ENCODE measurements around the gene PPM1A.

PPM1A gene

DNA sequence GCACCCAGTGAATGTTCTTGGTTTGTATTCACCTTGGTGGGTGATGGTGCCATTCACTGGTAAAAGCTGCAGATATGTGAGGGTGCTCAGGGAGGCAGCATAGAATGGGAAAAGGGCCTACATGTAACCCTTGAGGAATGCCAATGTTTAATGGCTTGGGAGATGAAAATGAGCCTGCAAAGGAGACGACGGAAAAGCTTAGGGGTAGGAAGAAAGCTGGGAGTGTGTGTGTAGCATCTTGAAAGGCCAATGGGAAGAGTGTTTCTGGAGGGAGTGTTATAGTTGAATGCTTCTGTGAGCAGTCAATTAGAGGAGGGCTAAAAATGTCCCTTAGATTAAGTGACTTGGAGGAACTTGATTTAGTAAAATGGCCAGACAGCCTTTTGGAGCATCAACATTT lies 24.9 kb downstream of the PPM1A start:
- no peaks in the 10 kb centered on the region for H3K36me3 ChIP-seq (ENCODE audit: control insufficient read depth, insufficient read depth, low read length)
- no peak for DNase-seq (ENCODE audit: extremely low read depth, insufficient read length)
- no peaks in the 10 kb centered on the region for H3K27me3 ChIP-seq (replicated peaks; ENCODE audit: control insufficient read depth, insufficient read depth, low read length)
- H3K4me3 ChIP-seq (replicated peaks; ENCODE audit: low read depth, low read length) = no peak overlapping the region
- TF ChIP-seq, protein P1, sequence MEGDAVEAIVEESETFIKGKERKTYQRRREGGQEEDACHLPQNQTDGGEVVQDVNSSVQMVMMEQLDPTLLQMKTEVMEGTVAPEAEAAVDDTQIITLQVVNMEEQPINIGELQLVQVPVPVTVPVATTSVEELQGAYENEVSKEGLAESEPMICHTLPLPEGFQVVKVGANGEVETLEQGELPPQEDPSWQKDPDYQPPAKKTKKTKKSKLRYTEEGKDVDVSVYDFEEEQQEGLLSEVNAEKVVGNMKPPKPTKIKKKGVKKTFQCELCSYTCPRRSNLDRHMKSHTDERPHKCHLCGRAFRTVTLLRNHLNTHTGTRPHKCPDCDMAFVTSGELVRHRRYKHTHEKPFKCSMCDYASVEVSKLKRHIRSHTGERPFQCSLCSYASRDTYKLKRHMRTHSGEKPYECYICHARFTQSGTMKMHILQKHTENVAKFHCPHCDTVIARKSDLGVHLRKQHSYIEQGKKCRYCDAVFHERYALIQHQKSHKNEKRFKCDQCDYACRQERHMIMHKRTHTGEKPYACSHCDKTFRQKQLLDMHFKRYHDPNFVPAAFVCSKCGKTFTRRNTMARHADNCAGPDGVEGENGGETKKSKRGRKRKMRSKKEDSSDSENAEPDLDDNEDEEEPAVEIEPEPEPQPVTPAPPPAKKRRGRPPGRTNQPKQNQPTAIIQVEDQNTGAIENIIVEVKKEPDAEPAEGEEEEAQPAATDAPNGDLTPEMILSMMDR (IDR thresholded peaks at IDR 0.05; ENCODE audit: insufficient read depth, low read length, poor library complexity, severe bottlenecking) = no peak

DNA sequence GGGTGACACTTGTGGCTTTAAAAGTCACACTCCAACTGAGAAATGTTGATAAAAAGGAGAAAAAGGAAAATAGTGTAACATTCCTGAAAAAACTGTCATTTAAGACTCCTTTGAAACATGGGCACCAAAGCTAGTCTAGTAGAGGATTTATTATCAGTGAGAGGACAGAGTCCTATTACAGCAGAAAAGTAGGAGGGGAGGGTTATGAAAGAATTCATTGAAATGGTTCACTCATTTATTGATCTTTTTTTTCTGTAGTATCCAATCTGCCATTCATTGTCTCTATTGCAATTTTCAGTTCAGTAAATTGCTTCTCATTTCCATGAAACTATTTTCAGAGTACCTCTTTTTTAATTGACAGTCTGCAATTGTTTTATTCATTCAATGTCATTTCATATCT lies 25.4 kb downstream of the PPM1A start:
- no peak overlapping the region for H3K4me3 ChIP-seq (replicated peaks; ENCODE audit: low read depth, low read length)
- TF ChIP-seq, protein P1 (IDR thresholded peaks at IDR 0.05; ENCODE audit: insufficient read depth, low read length, poor library complexity, severe bottlenecking) = no peak
- DNase-seq (ENCODE audit: extremely low read depth, insufficient read length) = no peak
- H3K27me3 ChIP-seq (replicated peaks; ENCODE audit: control insufficient read depth, insufficient read depth, low read length) = no peaks in the 10 kb centered on the region
- H3K36me3 ChIP-seq (ENCODE audit: control insufficient read depth, insufficient read depth, low read length) = no peaks in the 10 kb centered on the region

DNA sequence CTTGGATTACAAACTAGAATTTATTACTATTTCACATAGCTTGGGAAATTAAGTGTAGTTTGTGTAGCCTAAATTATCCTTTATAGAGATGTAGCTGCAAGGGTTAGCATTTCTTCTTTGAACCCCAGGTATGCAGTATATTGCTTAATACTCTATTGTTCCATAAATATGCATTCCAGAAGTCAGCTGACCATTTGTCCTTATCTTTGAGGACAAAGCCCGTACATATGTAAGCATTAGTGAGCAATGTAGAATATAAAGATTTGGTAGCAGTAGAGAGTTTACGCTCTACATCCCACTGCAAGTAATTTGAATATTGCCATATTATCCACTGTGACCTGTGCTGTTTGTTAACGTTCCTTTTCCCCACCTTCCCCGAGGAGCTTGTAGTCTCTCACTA lies 26.9 kb downstream of the PPM1A start:
- Histone ChIP-seq H3K27me3 (replicated peaks; ENCODE audit: control insufficient read depth, insufficient read depth, low read length) (no peaks in the 10 kb centered on the region), H3K4me3 (replicated peaks; ENCODE audit: low read depth, low read length) (no peak overlapping the region), H3K36me3 (ENCODE audit: control insufficient read depth, insufficient read depth, low read length) (no peaks in the 10 kb centered on the region)
- no peak for DNase-seq (ENCODE audit: extremely low read depth, insufficient read length)
- TF ChIP-seq, protein P1 (IDR thresholded peaks at IDR 0.05; ENCODE audit: insufficient read depth, low read length, poor library complexity, severe bottlenecking) = no peak

DNA sequence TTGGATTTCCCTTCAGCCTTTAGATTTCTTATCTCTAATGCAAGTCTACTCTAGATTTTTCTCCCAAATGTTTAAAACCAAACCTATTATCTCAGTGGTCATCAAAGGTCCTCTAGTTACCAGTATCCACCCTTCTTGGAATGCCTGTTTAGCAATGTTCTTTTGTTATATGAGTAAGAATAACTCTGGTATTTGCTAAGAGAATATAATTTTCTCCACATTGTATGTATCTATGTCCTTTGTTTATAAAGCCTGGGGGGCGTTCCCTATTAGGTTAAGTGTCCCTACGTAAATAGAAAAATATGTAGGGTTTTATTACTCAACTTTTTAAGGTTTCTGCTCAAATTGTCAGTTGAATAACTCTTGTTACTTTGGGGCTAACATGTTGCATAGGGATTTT lies 27.3 kb downstream of the PPM1A start:
- H3K36me3 ChIP-seq (ENCODE audit: control insufficient read depth, insufficient read depth, low read length) = no peaks in the 10 kb centered on the region
- no peaks in the 10 kb centered on the region for H3K27me3 ChIP-seq (replicated peaks; ENCODE audit: control insufficient read depth, insufficient read depth, low read length)
- H3K4me3 ChIP-seq (replicated peaks; ENCODE audit: low read depth, low read length) = no peak overlapping the region
- TF ChIP-seq, protein P1 (IDR thresholded peaks at IDR 0.05; ENCODE audit: insufficient read depth, low read length, poor library complexity, severe bottlenecking) = no peak
- no peak for DNase-seq (ENCODE audit: extremely low read depth, insufficient read length)

DNA sequence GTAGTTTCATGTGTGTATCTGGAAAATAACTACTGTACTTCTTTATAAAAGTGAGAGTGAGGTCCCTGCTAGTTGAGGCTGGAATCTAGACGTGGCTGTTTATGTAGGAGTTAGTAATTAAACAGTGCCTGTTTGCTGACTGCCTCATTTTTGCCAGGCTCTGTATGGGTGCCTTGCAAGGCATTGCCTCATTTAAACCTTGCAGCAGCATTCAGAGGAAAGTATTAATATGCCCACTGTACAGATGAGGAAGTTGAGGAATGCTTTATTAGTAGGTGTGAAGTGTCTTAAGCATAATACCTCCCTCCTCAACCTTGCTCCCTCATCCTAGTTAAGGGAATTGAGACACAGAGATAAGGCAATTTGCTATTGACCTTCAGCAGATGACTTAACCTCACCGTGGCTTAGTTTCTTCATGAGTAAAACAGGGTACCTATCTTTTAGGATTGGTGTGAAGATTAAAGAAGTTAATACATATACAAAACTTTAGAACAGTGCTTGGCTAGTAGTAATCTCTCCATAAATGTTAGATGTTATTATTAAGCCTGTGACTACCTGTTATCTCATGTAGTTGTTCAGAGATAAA lies 28.7 kb downstream of the PPM1A start:
- peaks cover 1% of the 10 kb centered on the region for H3K36me3 ChIP-seq (ENCODE audit: control insufficient read depth, insufficient read depth, low read length)
- H3K4me3 ChIP-seq (replicated peaks; ENCODE audit: low read depth, low read length) = no peak overlapping the region

More for the DNA sequence above, 28.7 kb downstream of the PPM1A start:
- H3K27me3 ChIP-seq (replicated peaks; ENCODE audit: control insufficient read depth, insufficient read depth, low read length) = no peaks in the 10 kb centered on the region
- TF ChIP-seq, protein P1 (IDR thresholded peaks at IDR 0.05; ENCODE audit: insufficient read depth, low read length, poor library complexity, severe bottlenecking) = no peak
- no peak for DNase-seq (ENCODE audit: extremely low read depth, insufficient read length)

Data from GM06990 (cell line).